SK-N-SH (cell line): ENCODE measurements around the gene GALNT18. TPM values are rescaled to one million over a fixed set of nuclear protein-coding genes. Genes with fewer than 3 reads are reported as not detected.

Experiments
- CTCF ChIA-PET: fragments of 300-600, 350-600 bp; formaldehyde crosslinking; extraction: SDS; loops from one replicate; lab custom pipeline; 2021; lab: Yijun Ruan, JAX
- POLR2A ChIA-PET: fragments of 350-600 bp; sonication (Branson Sonifier 250); formaldehyde crosslinking; extraction: SDS; loops from one replicate; lab custom pipeline; 2020; ENCODE audit warnings: antibody characterized with exemption, inconsistent platforms; lab: Yijun Ruan, JAX
- DNase-seq: peaks from one replicate; pipeline ENCODE4 v3.0.0; 2012
- H2AFZ ChIP-seq: fragments of 200-600 bp; sonication (generic); 2 replicates; pipeline ENCODE4 v1.8.1; 2016; ENCODE audit warnings: antibody characterized with exemption, mild to moderate bottlenecking, low read depth
- H3F3A ChIP-seq: fragments of 200-600 bp; sonication (generic); replicated peaks from 2 replicates; pipeline ENCODE3; 2016; ENCODE audit warnings: antibody characterized with exemption, mild to moderate bottlenecking; ENCODE audit not compliant: insufficient read depth
- H3K27ac ChIP-seq, 2 experiments: fragments of 200-500 bp in 1 of 2; fragments of 200-600 bp in 1 of 2; sonication (Bioruptor generic) in 1 of 2; sonication (generic), shearing (Covaris generic) in 1 of 2; 2 replicates each; pipeline versions ENCODE4 v1.5.1 to v1.6.1; 2014 to 2016; ENCODE audit warnings: low read depth in 2 of 2, inconsistent platforms in 1 of 2, low read length in 1 of 2, mild to moderate bottlenecking in 1 of 2, mixed read lengths in 1 of 2
- H3K27me3 ChIP-seq: fragments of 200-600 bp; sonication (generic), shearing (Covaris generic); 2 replicates; pipeline ENCODE4 v1.6.1; 2016; ENCODE audit warnings: mixed run types; ENCODE audit not compliant: insufficient read depth
- H3K36me3 ChIP-seq, 2 experiments: fragments of 200-500 bp in 1 of 2; fragments of 200-600 bp in 1 of 2; sonication (Bioruptor generic) in 1 of 2; sonication (generic) in 1 of 2; replicated peaks in 1 of 2; 2 replicates each; pipeline versions ENCODE3 to v1.5.1; 2014 to 2016; ENCODE audit warnings: low read length in 1 of 2, mild to moderate bottlenecking in 1 of 2; ENCODE audit not compliant: insufficient read depth in 2 of 2, control insufficient read depth in 1 of 2
- H3K4me1 ChIP-seq, 2 experiments: fragments of 200-500 bp in 1 of 2; fragments of 200-600 bp in 1 of 2; sonication (Bioruptor generic) in 1 of 2; sonication (generic), shearing (Covaris generic) in 1 of 2; 2 replicates each; pipeline versions ENCODE4 v1.5.1 to v1.6.1; 2014 to 2016; ENCODE audit warnings: low read depth in 1 of 2, low read length in 1 of 2, mixed run types in 1 of 2; ENCODE audit not compliant: insufficient read depth in 2 of 2, control insufficient read depth in 1 of 2
- H3K4me2 ChIP-seq: fragments of 200-600 bp; sonication (generic), shearing (Covaris generic); 2 replicates; pipeline ENCODE4 v1.6.1; 2017; ENCODE audit warnings: mixed run types
- H3K4me3 ChIP-seq, 2 experiments: fragments of 200-500 bp in 1 of 2; fragments of 200-600 bp in 1 of 2; sonication (Bioruptor generic) in 1 of 2; sonication (generic), shearing (Covaris generic) in 1 of 2; 2 replicates each; pipeline versions ENCODE4 v1.5.1 to v1.8.1; 2014 to 2016; ENCODE audit warnings: low read depth in 2 of 2, inconsistent platforms in 1 of 2, low read length in 1 of 2, mild to moderate bottlenecking in 1 of 2, mixed read lengths in 1 of 2, moderate library complexity in 1 of 2
- H3K79me2 ChIP-seq: fragments of 200-600 bp; sonication (generic); 2 replicates; pipeline ENCODE4 v1.8.1; 2017; ENCODE audit warnings: mild to moderate bottlenecking; ENCODE audit not compliant: insufficient read depth
- H3K9ac ChIP-seq: fragments of 200-600 bp; sonication (generic); 2 replicates; pipeline ENCODE4 v1.6.1; 2017; ENCODE audit warnings: mixed run types
- H3K9me2 ChIP-seq: fragments of 200-600 bp; sonication (generic); 2 replicates; pipeline ENCODE4 v1.6.1; 2017; ENCODE audit warnings: mixed run types
- H3K9me3 ChIP-seq: fragments of 200-600 bp; sonication (generic); 2 replicates; pipeline ENCODE4 v1.6.1; 2017; ENCODE audit warnings: mixed run types, mild to moderate bottlenecking, moderate library complexity
- H4K20me1 ChIP-seq: fragments of 200-600 bp; sonication (generic); 2 replicates; pipeline ENCODE4 v1.6.1; 2017; ENCODE audit warnings: mild to moderate bottlenecking, mixed run types; ENCODE audit not compliant: insufficient read depth
- CHD2 ChIP-seq: fragments of 150-350 bp; IDR thresholded peaks from 2 replicates; pipeline ENCODE4 v1.6.1; 2018; ENCODE audit warnings: low read length; ENCODE audit not compliant: partially characterized antibody
- CTCF ChIP-seq: fragments of 200-600 bp; sonication (generic); IDR thresholded peaks from 2 replicates; pipeline ENCODE4 v1.6.1; 2017; ENCODE audit warnings: antibody characterized with exemption, mild to moderate bottlenecking, moderate library complexity
- ELF1 ChIP-seq: IDR thresholded peaks from 2 replicates; pipeline ENCODE4 v1.4.0; 2012
- EZH2phosphoT487 ChIP-seq: fragments of 200-600 bp; sonication (generic); IDR thresholded peaks from 2 replicates; pipeline ENCODE4 v1.6.1; 2017; ENCODE audit warnings: low read depth, mixed run types, mild to moderate bottlenecking, antibody characterized with exemption, moderate library complexity, borderline replicate concordance
- FOXJ3 ChIP-seq: sonication (generic); formaldehyde crosslinking; IDR thresholded peaks from 2 replicates; pipeline ENCODE4 v1.5.1; 2020; ENCODE audit warnings: mild to moderate bottlenecking, missing genetic modification reagents
- FOXM1 ChIP-seq: IDR thresholded peaks from 2 replicates; pipeline ENCODE4 v1.4.0; 2012; ENCODE audit warnings: low read depth, mild to moderate bottlenecking
- IRF3 ChIP-seq: fragments of 150-350 bp; IDR thresholded peaks from 2 replicates; pipeline ENCODE4 v1.6.1; 2016; ENCODE audit warnings: mild to moderate bottlenecking, low read depth, low read length
- MAX ChIP-seq: IDR thresholded peaks from 2 replicates; pipeline ENCODE4 v1.4.0; 2012; ENCODE audit warnings: low read depth
- MEF2A ChIP-seq: IDR thresholded peaks from 2 replicates; pipeline ENCODE4 v1.4.0; 2012; ENCODE audit warnings: low read depth, borderline replicate concordance
- SIN3A ChIP-seq: IDR thresholded peaks from 2 replicates; pipeline ENCODE4 v1.6.1; 2012; ENCODE audit warnings: low read depth, mild to moderate bottlenecking, low read length, moderate library complexity, borderline replicate concordance
- USF2 ChIP-seq: fragments of 150-350 bp; IDR thresholded peaks from 2 replicates; pipeline ENCODE4 v1.6.1; 2017; ENCODE audit warnings: antibody characterized with exemption, low read length, low read depth, borderline replicate concordance
- YY1 ChIP-seq: IDR thresholded peaks from 2 replicates; pipeline ENCODE4 v1.4.0; 2012; ENCODE audit warnings: low read depth, mild to moderate bottlenecking
- ZBTB33 ChIP-seq: IDR thresholded peaks from 2 replicates; pipeline ENCODE4 v1.4.0; 2012; ENCODE audit warnings: low read depth, borderline replicate concordance
- WGBS: methylation state at CpG from one replicate; pipeline ENCODE4 v1.1.6; 2017; ENCODE audit warnings: low lambda C conversion rate; 5-methylcytosine and 5-hydroxymethylcytosine counted together
- polyA plus RNA-seq, 3 experiments: library from polyadenylated mRNA; depleted of rRNA; stranded (reverse); fragments of >200 nt; gene quantifications; 2 replicates each; pipeline ENCODE4 v1.2.3, GENCODE V29; 2012

GALNT18 gene
- polyA plus RNA-seq, 1 of the 3 experiments (the other 2 are of a cell fraction), result 0.64 TPM

GRCh38 chr11:11594162-11594561 is 27.6 kb downstream of the GALNT18 start (continued):
- TF ChIP-seq MAX, result no peak
- TF ChIP-seq EZH2phosphoT487, result no peak
- TF ChIP-seq ELF1, result no peak
- no peak for TF ChIP-seq USF2
- TF ChIP-seq FOXJ3 (CRISPR knock-in tag), result no peak
- no peak for TF ChIP-seq MEF2A
- no peak for TF ChIP-seq IRF3
- TF ChIP-seq YY1, result no peak
- TF ChIP-seq ZBTB33, result no peak
- TF ChIP-seq FOXM1, result no peak
- TF ChIP-seq CHD2, result no peak
- no peak for TF ChIP-seq SIN3A

- Histone ChIP-seq H3K27me3 (no peaks in the 10 kb centered on the region), H2AFZ (no peak overlapping the region), H3K4me1 (peaks cover 0 to 4% of the 10 kb centered on the region in 2 experiments; a peak in 1 of 4 replicates), H3K9ac (no peak overlapping the region), H3K79me2 (no peaks in the 10 kb centered on the region), H4K20me1 (no peaks in the 10 kb centered on the region), H3K9me3 (no peaks in the 10 kb centered on the region), H3K27ac (no peak overlapping the region), H3K36me3 (no peaks in the 10 kb centered on the region), H3K4me2 (no peak overlapping the region), H3K4me3 (no peak overlapping the region), H3F3A (no peaks in the 10 kb centered on the region), H3K9me2 (no peaks in the 10 kb centered on the region)
- 78% methylated on average over 8 of the region's 8 CpGs for WGBS
- no peak for TF ChIP-seq EZH2phosphoT487
- no peak for TF ChIP-seq CTCF
- POLR2A ChIA-PET, result no interaction called here
- no peak for DNase-seq
- CTCF ChIA-PET, result interaction anchor here (0.6 to 1.8 kb wide), 3 partner anchors 9 to 466 kb away, joined by 3 to 8 read pairs (median 3); no protein-coding TSS in a partner anchor
These were observed 29.6 kb downstream of the GALNT18 start for GRCh38 chr11:11592146-11592684.
